Right cardiac atrium (tissue), 5 donors: ENCODE results near the gene TTLL11. TPM values are rescaled to one million over a fixed set of nuclear protein-coding genes. Genes with fewer than 3 reads are reported as not detected.

Experiments
- ATAC-seq, 2 donors: fragments of 200-7000 bp; cut with Tn5 transposase; one replicate each; pipeline versions ENCODE4 v1.8.0 to v1.9.1; 2020; ENCODE audit warnings: moderate library complexity in 2 of 2, mild to moderate bottlenecking in 1 of 2
- DNase-seq, 3 donors: peaks; one replicate each; pipeline ENCODE4 v3.0.0-alpha.2; 2020
- H3K27ac ChIP-seq: one replicate; pipeline ENCODE4 v1.5.1; 2013; ENCODE audit warnings: mild to moderate bottlenecking, low read length, control low read depth, moderate library complexity
- H3K27me3 ChIP-seq: one replicate; pipeline ENCODE4 v1.6.1; 2013; ENCODE audit not compliant: control insufficient read depth, insufficient read depth
- H3K4me1 ChIP-seq: one replicate; pipeline ENCODE4 v1.6.1; 2013; ENCODE audit warnings: low read length; ENCODE audit not compliant: control insufficient read depth, insufficient read depth
- H3K4me3 ChIP-seq: one replicate; pipeline ENCODE4 v1.5.1; 2013; ENCODE audit warnings: low read length, control low read depth
- H3K9me3 ChIP-seq: one replicate; pipeline ENCODE4 v1.6.1; 2013; ENCODE audit warnings: low read length; ENCODE audit not compliant: control insufficient read depth
- WGBS: extraction: QIAGEN DNeasy Blood & Tissue Kit; methylation state at CpG from one replicate; pipeline ENCODE4 v1.1.7; 2013; 5-methylcytosine and 5-hydroxymethylcytosine counted together
- intact Hi-C, 4 donors: fragments of 100-400 bp; cut with DNase I; formaldehyde crosslinking; loops; one replicate each; pipeline versions ENCODE4 v1.11.0 to v1.14.0; 2022 to 2023
- polyA plus RNA-seq: library from polyadenylated mRNA; stranded (reverse); fragments of 200-250 nt; gene quantifications from one replicate; pipeline ENCODE4 v1.2.3, GENCODE V29; 2013
- total RNA-seq, 4 donors: library from RNA; stranded (reverse); fragmentation: NEBNext Ultra II Directional; extraction: Animal tissue kit (Norgen Biotek cat#: 25700); gene quantifications; one replicate each; pipeline ENCODE4 v1.2.1, GENCODE V29; 2021
- donor health status: healthy with polysubstance abuse.
- donor health status: DM: no; HTN: yes; CAD: no.
- donor health status: DM: no; HTN: no; CAD: no.
- donor health status: DM: no; HTN: yes; CAD: no; lungs with severe emphysema.
- donor health status: DM: yes; HTN: yes; CAD: no.

TTLL11 gene
- total and polyA plus RNA-seq, 5 donors, result 3.4 to 8.6 (median 5.7) TPM

DNA sequence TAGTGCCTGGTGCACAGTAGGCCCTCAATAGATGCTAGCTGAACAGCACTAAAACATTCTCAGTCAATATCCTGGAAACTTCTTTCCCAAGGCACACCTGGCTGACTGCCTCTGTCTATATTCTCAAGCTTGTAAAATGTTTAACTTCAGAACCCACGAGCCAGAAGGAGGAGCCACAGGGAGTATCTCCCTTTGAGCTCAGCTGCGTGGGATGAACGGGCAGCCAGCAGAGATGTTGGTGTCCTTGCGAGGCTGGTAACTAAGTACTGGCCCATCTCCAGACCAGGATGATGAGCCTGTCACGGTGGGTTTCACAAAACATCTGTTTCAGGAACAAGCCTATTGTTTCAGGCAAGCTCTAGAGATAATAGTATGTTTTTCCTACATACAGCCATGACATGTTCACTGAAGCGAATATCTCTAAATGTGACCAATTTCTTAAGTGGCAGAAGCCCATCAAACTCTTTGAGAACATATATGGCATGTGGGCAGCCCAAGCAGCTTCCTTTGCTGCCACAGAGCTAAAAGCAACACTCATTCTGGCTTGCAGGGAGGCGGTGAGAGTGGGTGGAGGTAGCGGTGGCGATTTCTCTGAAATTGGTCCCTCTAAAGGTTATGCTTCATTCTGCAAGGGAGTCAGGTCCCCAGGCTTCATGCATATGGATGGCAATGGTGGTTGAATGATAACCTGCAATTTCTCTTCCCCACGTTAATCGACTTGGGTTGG, 206.2 kb downstream of the TTLL11 start:
- ATAC-seq (no peak), DNase-seq (no peak)
- no peak overlapping the region for H3K4me3 ChIP-seq
- no peak overlapping the region for H3K27ac ChIP-seq
- intact Hi-C loops, result no loop called here
- H3K27me3 ChIP-seq, result no peaks in the 10 kb centered on the region
- 91% methylated on average over 11 of the region's 11 CpGs for WGBS
- H3K9me3 ChIP-seq, result no peaks in the 10 kb centered on the region
- no peaks in the 10 kb centered on the region for H3K4me1 ChIP-seq

DNA sequence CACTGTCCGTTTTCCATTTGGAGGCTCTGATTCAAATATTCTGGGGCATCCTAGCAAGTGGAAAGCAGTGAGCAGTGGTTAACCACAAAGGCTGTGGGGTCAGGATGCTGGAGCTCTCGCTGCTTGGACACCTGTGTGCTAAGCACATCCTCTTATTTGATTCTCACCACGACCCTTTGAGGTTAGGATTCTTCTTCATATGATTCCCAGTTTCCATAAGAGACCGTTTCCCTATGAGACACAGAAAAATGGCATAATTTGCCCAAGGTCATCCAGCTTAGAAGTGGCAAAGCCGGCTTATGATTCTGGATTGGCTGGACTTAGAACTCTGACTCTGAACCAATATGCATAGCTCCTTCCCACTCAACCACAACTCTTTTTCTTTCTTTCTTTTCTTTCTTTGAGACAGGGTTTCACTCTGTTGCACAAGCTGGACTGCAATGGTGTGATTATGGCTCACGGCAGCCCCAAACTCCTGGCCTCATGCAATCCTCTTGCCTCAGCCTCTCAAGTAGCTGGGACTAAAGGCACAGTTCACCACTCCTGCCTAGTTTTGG, 207.7 kb downstream of the TTLL11 start:
- ATAC-seq (no peak), DNase-seq (no peak)
- 81% methylated on average over 6 of the region's 6 CpGs for WGBS
- Histone ChIP-seq H3K27ac (no peak overlapping the region), H3K4me3 (no peak overlapping the region), H3K27me3 (no peaks in the 10 kb centered on the region), H3K4me1 (no peaks in the 10 kb centered on the region), H3K9me3 (no peaks in the 10 kb centered on the region)
- intact Hi-C loops, result no loop called here

DNA sequence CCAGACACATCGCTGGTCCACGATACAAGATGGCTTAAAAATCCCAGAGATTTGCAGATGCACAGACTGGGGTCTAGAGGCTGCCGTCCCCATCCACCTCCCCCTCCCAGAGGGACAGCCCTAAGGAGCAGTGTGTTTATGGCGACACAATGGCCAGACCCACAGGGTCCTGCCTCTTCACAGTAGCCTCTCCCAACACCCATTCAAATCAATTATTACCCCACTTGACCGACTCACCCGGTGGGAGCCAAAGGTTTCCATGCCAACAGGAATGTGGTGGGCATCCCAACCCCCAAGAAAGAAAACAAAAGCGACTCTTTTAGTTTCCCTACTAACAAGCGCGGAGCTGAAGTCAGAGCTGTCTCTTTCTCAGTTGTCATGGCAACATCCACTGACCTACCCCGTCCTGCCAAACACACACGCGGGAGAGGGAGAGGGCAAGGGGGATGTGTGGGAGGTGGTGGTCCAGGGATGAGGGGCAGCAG, 209.0 kb downstream of the TTLL11 start:
- H3K9me3 ChIP-seq, result no peaks in the 10 kb centered on the region
- no peak overlapping the region for H3K27ac ChIP-seq
- no peak overlapping the region for H3K4me3 ChIP-seq
- no peaks in the 10 kb centered on the region for H3K4me1 ChIP-seq
- 57% methylated on average over 12 of the region's 12 CpGs for WGBS
- intact Hi-C loops, result no loop called here
- no peaks in the 10 kb centered on the region for H3K27me3 ChIP-seq
- DNase-seq (no peak), ATAC-seq (peak in 1 of 2 donors; percentile 26)

DNA sequence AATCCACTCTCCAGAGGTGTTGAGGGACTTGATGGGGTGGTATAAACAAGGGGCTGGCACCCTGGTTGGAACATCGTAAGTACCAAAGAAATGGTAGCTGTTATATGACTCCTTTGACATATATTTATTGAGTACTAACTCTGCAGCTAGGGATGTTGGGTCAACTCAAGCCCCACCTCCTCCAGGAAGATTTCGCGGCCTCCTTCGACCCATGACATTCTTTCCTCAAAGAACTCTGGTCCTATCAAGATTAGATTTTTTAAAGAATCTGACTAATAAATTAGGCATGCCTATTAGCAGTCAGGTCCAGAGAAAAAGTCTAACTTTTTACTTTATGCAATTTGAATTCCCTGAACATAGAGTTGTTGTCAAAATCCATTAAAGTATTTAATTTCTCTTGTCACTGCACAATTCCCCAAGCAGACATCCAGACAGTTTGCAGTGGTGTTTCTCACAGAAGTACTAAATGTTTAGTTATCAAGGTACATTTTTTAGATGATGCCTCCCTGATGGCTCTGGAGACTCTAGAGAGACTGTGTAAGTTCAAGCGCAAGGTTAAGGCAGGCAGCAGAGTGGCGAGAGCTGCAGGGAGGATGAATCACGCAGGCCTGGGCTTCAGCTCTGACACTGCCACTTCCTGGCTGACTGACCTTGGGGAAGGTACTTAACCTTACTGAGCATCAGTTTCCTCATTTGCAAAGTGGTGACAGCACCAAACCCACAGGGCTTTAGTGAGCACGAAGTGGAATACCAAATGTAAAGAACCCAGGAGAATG, 209.6 kb downstream of the TTLL11 start:
- DNase-seq (no peak), ATAC-seq (no peak)
- H3K4me3 ChIP-seq, result no peak overlapping the region
- H3K27me3 ChIP-seq, result no peaks in the 10 kb centered on the region
- intact Hi-C loops, result no loop called here
- 85% methylated on average over 8 of the region's 8 CpGs for WGBS
- H3K9me3 ChIP-seq, result no peaks in the 10 kb centered on the region
- no peaks in the 10 kb centered on the region for H3K4me1 ChIP-seq
- no peak overlapping the region for H3K27ac ChIP-seq

DNA sequence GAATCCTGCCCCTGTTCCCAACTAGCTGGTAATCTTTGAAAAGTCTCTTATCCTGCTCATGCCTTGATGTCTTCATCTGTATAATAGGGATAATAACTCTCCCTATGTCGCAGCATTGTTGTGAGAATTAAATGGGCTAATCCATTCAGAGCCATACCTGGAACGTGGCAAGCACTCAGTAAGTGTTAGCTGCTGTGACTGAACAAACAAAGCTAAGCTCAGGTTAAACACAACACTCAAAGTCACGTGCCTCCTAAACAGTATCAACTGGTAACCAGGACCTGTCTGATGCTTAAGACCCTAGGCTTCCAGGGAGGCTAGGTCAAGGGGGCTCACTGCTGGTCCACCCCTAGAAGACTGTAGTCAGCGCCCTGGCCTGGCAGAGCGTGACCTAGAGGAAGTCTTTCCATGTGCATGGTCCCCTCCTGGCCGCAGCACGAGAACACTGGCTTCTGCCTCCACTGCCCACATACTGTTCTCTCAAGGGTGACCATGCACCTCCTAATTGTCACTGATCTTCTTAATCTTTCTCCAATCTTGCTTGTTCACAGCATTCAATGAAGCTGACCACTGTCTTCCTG, 211.1 kb downstream of the TTLL11 start:
- DNase-seq (no peak), ATAC-seq (no peak)
- Histone ChIP-seq H3K4me1 (no peaks in the 10 kb centered on the region), H3K4me3 (no peak overlapping the region), H3K27me3 (no peaks in the 10 kb centered on the region), H3K27ac (no peak overlapping the region), H3K9me3 (no peaks in the 10 kb centered on the region)
- 87% methylated on average over 7 of the region's 7 CpGs for WGBS
- intact Hi-C loops, result no loop called here

DNA sequence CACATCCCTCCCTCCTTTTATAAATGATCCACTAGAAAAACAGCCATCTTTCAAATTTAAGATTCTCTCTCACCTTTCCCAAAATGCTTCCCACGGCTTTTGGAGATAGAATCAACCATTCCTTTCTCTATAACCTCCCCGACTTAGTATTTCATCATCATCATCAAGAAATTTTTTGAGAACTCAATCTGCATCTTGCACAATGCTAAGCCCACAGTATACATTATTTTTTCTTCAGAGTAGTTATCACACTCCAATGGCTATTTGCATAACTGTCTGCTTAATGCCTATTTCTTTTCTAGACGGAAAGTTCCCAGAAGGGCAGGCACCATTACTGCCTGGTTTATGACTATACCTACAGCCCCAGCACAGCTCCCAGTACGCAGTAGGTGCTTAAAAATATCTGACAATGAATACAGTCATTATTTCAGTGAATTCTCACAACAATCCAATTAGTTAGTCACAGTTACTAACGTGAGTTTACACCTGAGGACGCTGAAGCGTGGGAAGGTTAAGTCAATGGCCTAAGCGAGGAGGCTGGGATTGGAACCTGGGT, 212.7 kb downstream of the TTLL11 start:
- H3K9me3 ChIP-seq, result no peaks in the 10 kb centered on the region
- H3K4me1 ChIP-seq, result no peaks in the 10 kb centered on the region
- H3K27ac ChIP-seq, result no peak overlapping the region
- intact Hi-C loops, result no loop called here
- no peak for DNase-seq
- ATAC-seq, result no peak
- no peaks in the 10 kb centered on the region for H3K27me3 ChIP-seq
- 88% methylated on average over 8 of the region's 8 CpGs for WGBS
- H3K4me3 ChIP-seq, result no peak overlapping the region

DNA sequence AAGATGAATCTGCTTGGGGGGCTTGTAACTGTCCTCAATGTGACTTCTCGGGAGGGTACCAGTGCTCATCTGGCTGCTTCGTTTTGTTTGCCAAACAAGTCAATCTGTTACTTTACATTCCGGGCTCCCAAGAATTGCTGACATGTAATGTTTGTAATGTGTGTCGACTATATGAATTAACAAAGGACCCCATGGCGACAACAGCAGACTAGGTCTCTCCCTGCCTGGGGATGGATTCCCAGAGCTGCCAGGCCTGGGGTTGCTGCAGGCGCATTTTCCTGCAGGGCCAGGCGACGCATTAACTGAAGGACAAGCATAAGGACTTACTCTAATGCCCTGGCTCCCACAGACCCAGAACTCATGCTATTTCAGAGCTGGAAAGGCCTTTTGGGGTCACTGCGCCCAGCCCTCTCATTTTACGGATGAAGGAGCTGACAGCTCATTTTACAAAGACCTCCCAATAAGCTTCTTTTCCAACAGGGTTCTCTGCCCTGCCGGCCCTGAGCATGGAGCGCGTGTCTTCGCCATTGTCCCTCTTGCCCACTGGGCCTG, 214.8 kb downstream of the TTLL11 start:
- no peak overlapping the region for H3K27ac ChIP-seq
- H3K9me3 ChIP-seq, result no peaks in the 10 kb centered on the region
- intact Hi-C loops, result no loop called here
- no peaks in the 10 kb centered on the region for H3K27me3 ChIP-seq
- H3K4me1 ChIP-seq, result no peaks in the 10 kb centered on the region
- DNase-seq (no peak), ATAC-seq (no peak)
- H3K4me3 ChIP-seq, result no peak overlapping the region
- 93% methylated on average over 14 of the region's 14 CpGs for WGBS

DNA sequence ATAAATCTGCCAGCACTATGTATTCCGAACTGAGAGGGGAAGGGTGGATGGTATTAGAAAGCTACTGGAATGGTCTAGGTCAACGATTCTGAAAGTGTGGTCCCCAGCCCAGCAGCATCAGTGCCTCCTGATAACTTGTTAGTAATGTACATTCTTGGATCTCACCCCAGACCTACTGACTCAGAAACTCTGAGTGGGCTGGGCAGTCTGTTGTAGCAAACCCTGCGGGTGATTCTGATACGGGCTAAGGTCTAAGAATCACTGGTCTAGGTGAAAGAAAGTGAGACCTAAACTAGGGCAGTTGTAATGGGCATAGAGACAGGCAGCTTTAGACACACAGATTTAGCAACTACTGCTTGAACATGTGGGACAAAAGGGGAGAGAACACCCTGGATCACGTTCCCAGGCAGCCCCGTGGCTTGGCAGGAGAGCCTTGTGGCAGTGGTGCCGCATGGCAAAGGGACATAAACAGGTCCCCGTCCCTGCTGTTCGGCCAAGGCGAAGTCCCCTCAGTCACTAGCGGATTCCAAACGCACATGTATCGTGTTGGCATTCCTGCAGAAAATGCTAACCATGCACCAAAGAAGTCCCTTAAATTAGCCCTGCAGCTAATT, 216.3 kb downstream of the TTLL11 start:
- ATAC-seq (peak; percentile 72 to 79), DNase-seq (no peak)
- Histone ChIP-seq H3K4me3 (no peak overlapping the region), H3K9me3 (no peaks in the 10 kb centered on the region), H3K4me1 (no peaks in the 10 kb centered on the region), H3K27me3 (no peaks in the 10 kb centered on the region), H3K27ac (no peak overlapping the region)
- intact Hi-C loops, result no loop called here
- WGBS, result 60% methylated on average over 13 of the region's 13 CpGs

DNA sequence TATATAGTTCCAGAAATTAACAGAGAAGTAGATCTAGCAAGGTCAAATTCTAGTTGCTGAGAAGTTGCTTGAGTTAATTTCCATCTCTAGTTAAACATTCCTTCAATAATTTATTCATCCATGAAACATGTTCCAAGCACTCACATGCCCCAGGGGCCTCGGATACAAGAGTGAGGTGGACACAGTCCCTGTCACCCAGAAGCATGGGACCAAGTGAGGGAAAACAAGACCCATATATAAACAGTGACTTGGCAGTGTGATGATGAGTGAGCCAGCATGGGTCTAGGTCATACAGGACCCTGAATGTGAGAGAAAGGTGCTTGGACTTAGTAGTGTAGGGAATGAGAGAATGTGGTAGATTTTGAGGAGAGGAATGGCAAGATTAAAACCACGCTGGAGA, 216.9 kb downstream of the TTLL11 start:
- DNase-seq (no peak), ATAC-seq (no peak)
- H3K4me1 ChIP-seq, result no peaks in the 10 kb centered on the region
- intact Hi-C loops, result no loop called here
- no peaks in the 10 kb centered on the region for H3K27me3 ChIP-seq
- H3K4me3 ChIP-seq, result no peak overlapping the region
- 79% methylated on average over 2 of the region's 2 CpGs for WGBS
- H3K9me3 ChIP-seq, result no peaks in the 10 kb centered on the region
- H3K27ac ChIP-seq, result no peak overlapping the region

DNA sequence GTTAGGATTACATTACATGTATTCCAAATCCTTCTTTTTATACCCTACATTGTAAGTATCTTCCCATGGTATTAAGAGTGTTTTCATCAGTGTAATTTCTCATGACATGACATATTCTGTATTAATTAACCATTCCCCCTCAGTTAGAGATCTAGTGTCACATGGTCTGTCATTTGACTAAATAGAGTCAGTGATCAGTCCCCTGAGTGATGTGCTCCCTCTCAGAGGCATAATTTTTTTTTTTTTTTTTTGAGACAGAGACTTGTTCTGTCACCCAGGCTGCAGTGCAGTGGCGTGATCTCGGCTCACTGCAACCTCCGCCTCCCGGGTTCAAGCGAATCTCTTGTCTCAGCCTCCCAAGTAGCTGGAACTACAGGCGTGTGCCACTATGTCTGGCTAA, 218.6 kb downstream of the TTLL11 start:
- ATAC-seq (no peak), DNase-seq (no peak)
- Histone ChIP-seq H3K27ac (no peak overlapping the region), H3K27me3 (no peaks in the 10 kb centered on the region), H3K4me1 (no peaks in the 10 kb centered on the region), H3K9me3 (no peaks in the 10 kb centered on the region), H3K4me3 (no peak overlapping the region)
- intact Hi-C loops, result no loop called here
- 95% methylated on average over 6 of the region's 6 CpGs for WGBS
